ENCODE measurements around the gene SMAD6. TPM values are rescaled to one million over a fixed set of nuclear protein-coding genes. Genes with fewer than 3 reads are reported as not detected.

Gene SMAD6
- total and polyA plus RNA-seq, 2 donors (not counting 1 experiment from before 2014, with no cell fraction given): 0.03 to 0.37 TPM

- CTCF ChIA-PET: interaction anchor here (1.0 to 2.8 kb wide), 2 partner anchors 12 to 147 kb away, joined by 3 to 11 read pairs; no protein-coding TSS in a partner anchor
- no peaks in the 10 kb centered on the region for H3K9me3 Mint-ChIP-seq (ENCODE audit: insufficient read depth)
- Histone ChIP-seq H4K20me1 (ENCODE audit: control insufficient read depth, insufficient read depth, low read length, poor library complexity, severe bottlenecking) (no peaks in the 10 kb centered on the region), H3K9me3 (ENCODE audit: control extremely low read depth in 1 of 3, control insufficient read depth in 2 of 3, insufficient read depth in 1 of 3, low read length in 2 of 3) (no peaks in the 10 kb centered on the region), H3K4me3 (ENCODE audit: control extremely low read depth in 1 of 5, extremely low read depth in 1 of 5, insufficient read depth in 1 of 5, low read depth in 2 of 5, low read length in 4 of 5) (peak overlapping the region in 3 of 5 experiments; percentile 25 to 80 (median 77)), H3K9ac (ENCODE audit: low read length) (peak overlapping the region; percentile 68), H3K4me1 (ENCODE audit: control insufficient read depth in 2 of 2, insufficient read depth in 2 of 2, low read length in 2 of 2) (peaks cover 17 to 27% of the 10 kb centered on the region in 2 donors), H3K79me2 (ENCODE audit: control insufficient read depth, insufficient read depth, low read length) (no peaks in the 10 kb centered on the region), H3K4me2 (replicated peaks; ENCODE audit: low read depth, low read length, poor library complexity, severe bottlenecking) (peak overlapping the region; percentile 99), H2AFZ (ENCODE audit: insufficient read depth, low read depth, low read length, poor library complexity, severe bottlenecking) (peak overlapping the region; percentile 66), H3K27ac (ENCODE audit: low read length in 2 of 2) (no peak overlapping the region), H3K27me3 (replicated peaks in 1 of 4; ENCODE audit: control extremely low read depth in 1 of 4, control insufficient read depth in 3 of 4, insufficient read depth in 4 of 4, low read length in 3 of 4) (peaks cover 0 to 40% (median 7%) of the 10 kb centered on the region in 4 experiments), H3K36me3 (replicated peaks in 1 of 2; ENCODE audit: control extremely low read depth in 1 of 2, control insufficient read depth in 1 of 2, extremely low read depth in 1 of 2, insufficient read depth in 2 of 2, low read length in 1 of 2) (no peaks in the 10 kb centered on the region)
- no peak for DNase-seq
- H3K4me3 Mint-ChIP-seq: peak overlapping the region; percentile 88
- ATAC-seq (ENCODE audit: low read depth): no peak
- H3K4me1 Mint-ChIP-seq: peaks cover 19% of the 10 kb centered on the region
- H3K27me3 Mint-ChIP-seq: peaks cover 17% of the 10 kb centered on the region
- 14% methylated on average over 27 of the region's 30 CpGs for WGBS (ENCODE audit: insufficient coverage)
- intact Hi-C loops (cut with micrococcal nuclease): loop anchor here (5.0 to 10.0 kb wide), 4 partner anchors 87 to 1141 kb away; partner anchors contain the start of gene RNU6-1
- POLR2A ChIA-PET: interaction anchor here (1.1 kb wide), 1 partner anchor 10 kb away, joined by 3 read pairs; no protein-coding TSS in a partner anchor
- peak overlapping the region; percentile 63 for H3K27ac Mint-ChIP-seq
- TF ChIP-seq EZH2 (IDR thresholded peaks at IDR 0.05; ENCODE audit: borderline replicate concordance, insufficient read depth, low read depth, low read length, poor library complexity, severe bottlenecking) (no peak), CTCF (IDR thresholded peaks at IDR 0.05) (no peak)
These were observed 2.2 kb downstream of the SMAD6 start for GRCh38 chr15:66704019-66704802.

DNA sequence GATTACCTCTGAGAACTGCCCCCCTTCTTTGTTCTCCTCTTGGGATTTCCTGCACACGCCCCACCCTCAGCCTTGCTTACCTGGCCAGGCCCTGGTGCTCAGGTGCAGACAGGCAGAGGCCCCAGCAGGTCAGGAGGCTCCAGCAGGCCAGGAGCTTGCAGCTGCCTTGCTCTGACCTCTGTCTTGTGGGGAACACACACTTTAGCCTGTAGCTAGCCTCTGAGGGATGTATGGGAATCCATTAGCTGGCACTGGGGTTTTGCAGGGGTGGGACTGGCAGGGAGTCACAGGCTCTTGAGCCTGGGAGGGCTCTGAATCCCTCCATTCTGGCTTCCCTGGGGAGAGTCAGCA is 2.7 kb downstream of the SMAD6 start:
- TF ChIP-seq CTCF (IDR thresholded peaks at IDR 0.05): no peak
- no peak for TF ChIP-seq EZH2 (IDR thresholded peaks at IDR 0.05; ENCODE audit: borderline replicate concordance, insufficient read depth, low read depth, low read length, poor library complexity, severe bottlenecking)

More for the DNA sequence above, 2.7 kb downstream of the SMAD6 start:
- POLR2A ChIA-PET: interaction anchor here (1.1 kb wide), 1 partner anchor 9 kb away, joined by 3 read pairs; no protein-coding TSS in a partner anchor
- H2AFZ ChIP-seq (ENCODE audit: insufficient read depth, low read depth, low read length, poor library complexity, severe bottlenecking): no peak overlapping the region
- CTCF ChIA-PET: interaction anchor here (0.7 to 2.8 kb wide), 3 partner anchors 12 to 752 kb away, joined by 3 to 11 read pairs (median 3); no protein-coding TSS in a partner anchor
- H3K4me3 ChIP-seq (ENCODE audit: control extremely low read depth in 1 of 5, extremely low read depth in 1 of 5, insufficient read depth in 1 of 5, low read depth in 2 of 5, low read length in 4 of 5): no peak overlapping the region
- H3K4me1 ChIP-seq (ENCODE audit: control insufficient read depth in 2 of 2, insufficient read depth in 2 of 2, low read length in 2 of 2): peaks cover 17 to 27% of the 10 kb centered on the region in 2 donors
- ATAC-seq (ENCODE audit: low read depth) (no peak), DNase-seq (no peak)
- Mint-ChIP-seq H3K4me3 (peak overlapping the region; percentile 88), H3K4me1 (peaks cover 19% of the 10 kb centered on the region), H3K9me3 (ENCODE audit: insufficient read depth) (no peaks in the 10 kb centered on the region), H3K27ac (no peak overlapping the region), H3K27me3 (peaks cover 17% of the 10 kb centered on the region)
- H4K20me1 ChIP-seq (ENCODE audit: control insufficient read depth, insufficient read depth, low read length, poor library complexity, severe bottlenecking): no peaks in the 10 kb centered on the region
- H3K27me3 ChIP-seq (replicated peaks in 1 of 4; ENCODE audit: control extremely low read depth in 1 of 4, control insufficient read depth in 3 of 4, insufficient read depth in 4 of 4, low read length in 3 of 4): peaks cover 0 to 40% (median 7%) of the 10 kb centered on the region in 4 experiments
- no peak overlapping the region for H3K9ac ChIP-seq (ENCODE audit: low read length)
- no peaks in the 10 kb centered on the region for H3K9me3 ChIP-seq (ENCODE audit: control extremely low read depth in 1 of 3, control insufficient read depth in 2 of 3, insufficient read depth in 1 of 3, low read length in 2 of 3)
- H3K36me3 ChIP-seq (replicated peaks in 1 of 2; ENCODE audit: control extremely low read depth in 1 of 2, control insufficient read depth in 1 of 2, extremely low read depth in 1 of 2, insufficient read depth in 2 of 2, low read length in 1 of 2): no peaks in the 10 kb centered on the region
- H3K79me2 ChIP-seq (ENCODE audit: control insufficient read depth, insufficient read depth, low read length): no peaks in the 10 kb centered on the region
- no peak overlapping the region for H3K4me2 ChIP-seq (replicated peaks; ENCODE audit: low read depth, low read length, poor library complexity, severe bottlenecking)
- intact Hi-C loops (cut with micrococcal nuclease): loop anchor here (5.0 to 10.0 kb wide), 4 partner anchors 87 to 1140 kb away; partner anchors contain the start of gene RNU6-1
- H3K27ac ChIP-seq (ENCODE audit: low read length in 2 of 2): no peak overlapping the region
- 100% methylated on average over 1 of the region's 1 CpG for WGBS (ENCODE audit: insufficient coverage)
